Measurements from ENCODE around the gene ZSCAN4.

DNA sequence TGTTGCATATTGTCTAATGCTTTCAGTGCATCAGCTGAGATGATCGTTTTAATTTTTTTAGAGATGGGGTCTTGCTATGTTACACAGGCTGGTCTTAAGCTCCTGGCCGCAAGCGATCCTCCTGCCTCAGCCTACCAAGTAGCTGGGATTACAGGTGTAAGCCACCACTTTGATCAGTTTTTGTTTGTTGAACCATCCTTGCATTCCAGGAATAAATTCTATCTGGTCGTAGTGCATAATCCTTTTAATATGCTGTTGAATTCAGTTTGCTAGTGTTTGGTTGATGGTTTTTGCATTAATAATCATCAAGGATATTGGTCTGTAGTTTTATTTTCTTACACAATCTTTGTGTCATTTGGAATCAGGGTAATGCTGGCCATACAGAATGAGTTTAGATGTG is 31.4 kb upstream of the ZSCAN4 start:
- TF ChIP-seq, protein P1, sequence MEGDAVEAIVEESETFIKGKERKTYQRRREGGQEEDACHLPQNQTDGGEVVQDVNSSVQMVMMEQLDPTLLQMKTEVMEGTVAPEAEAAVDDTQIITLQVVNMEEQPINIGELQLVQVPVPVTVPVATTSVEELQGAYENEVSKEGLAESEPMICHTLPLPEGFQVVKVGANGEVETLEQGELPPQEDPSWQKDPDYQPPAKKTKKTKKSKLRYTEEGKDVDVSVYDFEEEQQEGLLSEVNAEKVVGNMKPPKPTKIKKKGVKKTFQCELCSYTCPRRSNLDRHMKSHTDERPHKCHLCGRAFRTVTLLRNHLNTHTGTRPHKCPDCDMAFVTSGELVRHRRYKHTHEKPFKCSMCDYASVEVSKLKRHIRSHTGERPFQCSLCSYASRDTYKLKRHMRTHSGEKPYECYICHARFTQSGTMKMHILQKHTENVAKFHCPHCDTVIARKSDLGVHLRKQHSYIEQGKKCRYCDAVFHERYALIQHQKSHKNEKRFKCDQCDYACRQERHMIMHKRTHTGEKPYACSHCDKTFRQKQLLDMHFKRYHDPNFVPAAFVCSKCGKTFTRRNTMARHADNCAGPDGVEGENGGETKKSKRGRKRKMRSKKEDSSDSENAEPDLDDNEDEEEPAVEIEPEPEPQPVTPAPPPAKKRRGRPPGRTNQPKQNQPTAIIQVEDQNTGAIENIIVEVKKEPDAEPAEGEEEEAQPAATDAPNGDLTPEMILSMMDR (IDR thresholded peaks at IDR 0.05; ENCODE audit: insufficient read depth, low read length, poor library complexity, severe bottlenecking) = no peak
- TF ChIP-seq EZH2phosphoT487 (conservative IDR thresholded peaks at IDR 0.05; ENCODE audit: low read length) = no peak
